Measurements from ENCODE around the gene CHGA. TPM values are rescaled to one million over a fixed set of nuclear protein-coding genes. Genes with fewer than 3 reads are reported as not detected.
A peak's percentile ranks its signal among the peaks of the same experiment; 100 is the strongest.

CHGA gene
- total RNA-seq, 1 donor from 2014 or later, result 663 TPM

DNA sequence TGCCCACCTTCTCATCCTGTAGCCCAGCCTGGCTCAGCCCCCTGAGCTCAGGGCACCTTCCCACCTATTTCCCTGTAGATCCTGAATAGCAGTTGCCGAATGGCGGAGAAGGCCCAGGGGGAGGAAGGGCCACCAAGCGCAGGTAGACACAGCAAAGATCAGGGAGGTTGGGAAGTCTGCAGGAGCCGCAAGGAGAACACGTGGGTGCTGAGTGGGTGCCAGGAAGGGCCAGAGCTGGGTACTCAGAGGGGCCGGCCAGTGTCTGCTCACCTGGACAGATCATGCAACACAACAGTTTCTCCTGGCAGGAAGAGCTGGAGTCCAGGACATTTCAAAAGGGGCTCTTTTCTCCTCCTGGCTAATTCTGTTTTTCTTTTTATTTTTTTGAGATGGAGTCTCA lies 30.6 kb downstream of the CHGA start:
- no peak for DNase-seq
- H3K27ac Mint-ChIP-seq (ENCODE audit: unreplicated experiment), result no peak overlapping the region
- H3K4me3 Mint-ChIP-seq (ENCODE audit: unreplicated experiment), result no peak overlapping the region
- H3K27me3 Mint-ChIP-seq (ENCODE audit: unreplicated experiment), result peaks cover 8% of the 10 kb centered on the region
- TF ChIP-seq, protein P1, sequence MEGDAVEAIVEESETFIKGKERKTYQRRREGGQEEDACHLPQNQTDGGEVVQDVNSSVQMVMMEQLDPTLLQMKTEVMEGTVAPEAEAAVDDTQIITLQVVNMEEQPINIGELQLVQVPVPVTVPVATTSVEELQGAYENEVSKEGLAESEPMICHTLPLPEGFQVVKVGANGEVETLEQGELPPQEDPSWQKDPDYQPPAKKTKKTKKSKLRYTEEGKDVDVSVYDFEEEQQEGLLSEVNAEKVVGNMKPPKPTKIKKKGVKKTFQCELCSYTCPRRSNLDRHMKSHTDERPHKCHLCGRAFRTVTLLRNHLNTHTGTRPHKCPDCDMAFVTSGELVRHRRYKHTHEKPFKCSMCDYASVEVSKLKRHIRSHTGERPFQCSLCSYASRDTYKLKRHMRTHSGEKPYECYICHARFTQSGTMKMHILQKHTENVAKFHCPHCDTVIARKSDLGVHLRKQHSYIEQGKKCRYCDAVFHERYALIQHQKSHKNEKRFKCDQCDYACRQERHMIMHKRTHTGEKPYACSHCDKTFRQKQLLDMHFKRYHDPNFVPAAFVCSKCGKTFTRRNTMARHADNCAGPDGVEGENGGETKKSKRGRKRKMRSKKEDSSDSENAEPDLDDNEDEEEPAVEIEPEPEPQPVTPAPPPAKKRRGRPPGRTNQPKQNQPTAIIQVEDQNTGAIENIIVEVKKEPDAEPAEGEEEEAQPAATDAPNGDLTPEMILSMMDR (IDR thresholded peaks at IDR 0.05; ENCODE audit: partially characterized antibody, unreplicated experiment), result no peak
- peaks cover 7% of the 10 kb centered on the region for H3K9me3 Mint-ChIP-seq (ENCODE audit: unreplicated experiment)
- H3K36me3 Mint-ChIP-seq (ENCODE audit: unreplicated experiment), result no peaks in the 10 kb centered on the region
- H3K4me1 Mint-ChIP-seq (ENCODE audit: low read depth, unreplicated experiment), result peaks cover 49% of the 10 kb centered on the region

DNA sequence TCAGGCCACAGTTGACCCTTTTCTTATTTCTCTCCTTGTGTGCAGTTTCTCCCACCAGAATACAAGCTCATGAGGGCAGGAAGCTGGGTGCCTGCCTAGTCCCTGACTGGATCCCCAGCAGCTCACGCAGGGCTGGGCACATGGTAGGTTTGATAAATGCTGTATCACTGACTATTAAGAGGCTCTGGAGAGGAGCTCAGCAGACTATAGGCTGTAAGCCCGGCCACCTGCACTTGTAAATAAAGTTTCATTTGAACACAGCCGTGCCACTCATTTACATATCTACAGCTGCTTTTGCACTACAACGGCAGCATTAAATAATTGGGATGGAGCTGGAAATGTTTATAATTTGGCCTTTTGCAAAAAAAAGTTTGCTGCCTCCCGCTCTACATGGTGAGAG lies 32.0 kb downstream of the CHGA start:
- TF ChIP-seq, protein P1 (IDR thresholded peaks at IDR 0.05; ENCODE audit: partially characterized antibody, unreplicated experiment), result no peak
- Mint-ChIP-seq H3K36me3 (ENCODE audit: unreplicated experiment) (no peaks in the 10 kb centered on the region), H3K9me3 (ENCODE audit: unreplicated experiment) (peaks cover 17% of the 10 kb centered on the region), H3K27me3 (ENCODE audit: unreplicated experiment) (peaks cover 18% of the 10 kb centered on the region), H3K4me3 (ENCODE audit: unreplicated experiment) (no peak overlapping the region), H3K4me1 (ENCODE audit: low read depth, unreplicated experiment) (peaks cover 53% of the 10 kb centered on the region), H3K27ac (ENCODE audit: unreplicated experiment) (no peak overlapping the region)
- no peak for DNase-seq

DNA sequence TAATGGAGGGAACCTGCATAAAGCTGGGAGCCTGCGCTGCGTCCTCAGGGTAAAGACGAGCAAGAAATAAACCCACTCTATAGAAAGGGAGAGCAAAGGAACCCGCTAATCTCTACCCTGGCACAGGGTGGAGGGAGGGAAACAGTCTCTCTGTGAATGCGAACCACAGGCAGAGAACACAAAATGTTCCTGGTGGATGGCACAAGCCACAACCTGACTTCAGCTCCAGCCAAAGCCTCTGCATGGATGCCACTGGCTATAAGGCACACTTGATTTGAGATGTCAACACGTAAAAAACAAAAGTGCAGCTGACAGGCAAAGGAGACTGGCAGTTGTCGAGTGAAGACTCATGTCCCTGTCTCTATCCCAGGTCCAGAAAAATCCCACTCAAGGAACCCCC lies 32.4 kb downstream of the CHGA start:
- Mint-ChIP-seq H3K4me1 (ENCODE audit: low read depth, unreplicated experiment) (peaks cover 55% of the 10 kb centered on the region), H3K36me3 (ENCODE audit: unreplicated experiment) (no peaks in the 10 kb centered on the region), H3K9me3 (ENCODE audit: unreplicated experiment) (peaks cover 17% of the 10 kb centered on the region), H3K4me3 (ENCODE audit: unreplicated experiment) (no peak overlapping the region), H3K27me3 (ENCODE audit: unreplicated experiment) (peaks cover 18% of the 10 kb centered on the region), H3K27ac (ENCODE audit: unreplicated experiment) (no peak overlapping the region)
- DNase-seq, result peak; percentile 4
- TF ChIP-seq, protein P1 (IDR thresholded peaks at IDR 0.05; ENCODE audit: partially characterized antibody, unreplicated experiment), result no peak

DNA sequence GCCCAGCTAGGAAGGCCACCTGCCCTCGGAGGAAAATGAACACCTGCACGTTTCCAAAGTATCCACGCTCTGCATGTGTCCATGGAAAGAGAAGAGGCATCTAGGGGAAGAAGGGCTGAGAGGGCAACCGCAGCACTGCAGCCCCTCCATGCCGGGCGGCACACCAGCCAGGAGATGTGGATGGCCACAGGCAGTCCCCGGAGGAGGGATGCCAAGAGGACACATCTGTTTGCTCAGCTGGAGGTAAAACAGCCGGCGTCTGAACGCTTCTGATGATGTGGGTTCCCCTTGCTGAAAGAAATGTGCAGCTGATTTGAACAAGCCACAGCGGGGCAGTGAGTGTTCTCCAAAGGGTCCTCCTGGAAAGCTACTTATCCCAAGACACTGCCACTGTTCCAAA lies 34.0 kb downstream of the CHGA start:
- peaks cover 46% of the 10 kb centered on the region for H3K4me1 Mint-ChIP-seq (ENCODE audit: low read depth, unreplicated experiment)
- H3K9me3 Mint-ChIP-seq (ENCODE audit: unreplicated experiment), result peaks cover 14% of the 10 kb centered on the region
- no peak overlapping the region for H3K27ac Mint-ChIP-seq (ENCODE audit: unreplicated experiment)
- H3K4me3 Mint-ChIP-seq (ENCODE audit: unreplicated experiment), result no peak overlapping the region
- TF ChIP-seq, protein P1 (IDR thresholded peaks at IDR 0.05; ENCODE audit: partially characterized antibody, unreplicated experiment), result no peak
- no peaks in the 10 kb centered on the region for H3K36me3 Mint-ChIP-seq (ENCODE audit: unreplicated experiment)
- H3K27me3 Mint-ChIP-seq (ENCODE audit: unreplicated experiment), result peaks cover 15% of the 10 kb centered on the region
- DNase-seq, result peak; percentile 19

DNA sequence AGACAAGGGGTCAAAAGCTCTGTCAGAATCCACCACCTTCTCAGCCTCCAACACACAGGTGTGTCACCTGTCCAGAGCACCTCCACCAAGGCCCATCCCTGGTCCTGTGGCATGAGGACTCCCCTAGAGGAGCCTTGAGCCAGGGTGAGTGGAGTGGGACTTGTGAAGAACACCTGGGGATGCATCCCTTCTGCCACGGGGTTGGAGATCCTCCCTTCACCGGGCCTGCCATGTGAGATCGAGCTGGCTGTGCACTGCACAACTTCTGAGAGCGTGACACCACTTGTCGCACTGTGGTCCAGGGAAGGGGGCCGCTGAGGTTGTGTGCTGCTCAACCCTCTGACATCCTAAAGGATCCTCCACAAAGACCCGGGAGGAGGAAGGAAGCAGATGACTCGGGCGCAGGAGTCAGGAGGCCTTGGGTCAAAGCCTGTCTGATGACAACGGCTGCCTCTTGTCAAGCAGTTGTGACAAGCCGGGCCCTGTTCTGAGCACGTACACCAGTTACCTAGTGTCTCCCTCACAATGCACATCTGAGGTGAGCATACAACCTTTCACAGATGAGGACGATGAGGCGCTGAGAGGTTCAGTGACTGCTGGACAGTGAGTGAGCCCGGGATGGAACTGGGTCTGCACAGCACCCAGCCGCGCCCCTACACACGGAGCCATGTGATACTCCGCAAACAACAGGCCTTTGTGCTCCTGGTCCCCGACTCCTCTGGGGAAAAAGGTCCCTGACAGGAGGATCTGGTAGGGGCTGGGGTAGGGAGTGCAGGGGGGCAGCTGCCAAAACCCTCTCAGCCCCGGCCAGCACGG lies 35.6 kb downstream of the CHGA start:
- no peak for DNase-seq
- H3K9me3 Mint-ChIP-seq (ENCODE audit: unreplicated experiment), result peaks cover 16% of the 10 kb centered on the region
- peaks cover 15% of the 10 kb centered on the region for H3K27me3 Mint-ChIP-seq (ENCODE audit: unreplicated experiment)
- no peaks in the 10 kb centered on the region for H3K36me3 Mint-ChIP-seq (ENCODE audit: unreplicated experiment)
- peaks cover 47% of the 10 kb centered on the region for H3K4me1 Mint-ChIP-seq (ENCODE audit: low read depth, unreplicated experiment)
- H3K4me3 Mint-ChIP-seq (ENCODE audit: unreplicated experiment), result peak overlapping the region; percentile 46
- peak overlapping the region; percentile 90 for H3K27ac Mint-ChIP-seq (ENCODE audit: unreplicated experiment)
- TF ChIP-seq, protein P1 (IDR thresholded peaks at IDR 0.05; ENCODE audit: partially characterized antibody, unreplicated experiment), result no peak
